GM18499 (cell line): ENCODE data around the gene ZNF609.
"Not testable (repeated sequence)": the region's sequence is repeated elsewhere in the genome, so short reads cannot be mapped to it uniquely, and the experiment has no call there.

Experiments used
- ATAC-seq: cut with Tn5 transposase; IDR thresholded peaks from one replicate; pipeline ENCODE4 v1.9.1; 2021; ENCODE audit warnings: moderate number of reproducible peaks; ENCODE audit not compliant: insufficient read depth, unreplicated experiment

The ZNF609 gene

DNA sequence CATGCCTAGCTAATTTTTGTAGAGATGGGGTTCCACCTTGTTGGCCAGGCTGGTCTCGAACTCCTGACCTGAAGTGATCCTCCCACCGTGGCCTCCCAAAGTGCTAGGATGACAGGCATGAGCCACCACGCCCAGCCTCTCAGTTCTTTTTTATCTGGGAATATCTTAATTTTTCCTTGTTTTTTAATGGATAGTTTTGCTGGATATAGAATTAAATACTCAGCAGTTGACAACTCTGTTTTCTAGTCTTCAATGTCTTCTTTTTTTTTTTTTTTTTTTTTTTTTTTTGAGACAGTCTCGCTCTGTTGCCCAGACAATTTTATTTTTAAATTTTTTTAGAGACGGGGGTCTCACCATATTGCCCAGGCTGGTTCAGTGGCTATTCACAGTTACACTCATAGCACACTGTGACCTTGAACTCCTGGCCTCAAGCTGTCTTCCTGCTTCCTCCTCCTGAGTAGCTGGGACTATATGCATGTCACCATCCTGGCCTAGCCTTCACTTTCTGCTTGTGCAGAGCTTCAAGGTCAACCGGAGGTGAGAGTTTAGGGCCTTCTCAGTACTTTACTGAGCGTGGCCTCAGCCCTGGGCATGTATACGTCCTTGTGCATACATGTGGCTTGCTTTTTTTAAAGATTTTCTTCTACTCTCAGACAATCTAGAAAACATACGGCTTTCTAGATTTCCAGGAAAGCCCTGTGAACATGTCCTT, 120.5 kb downstream of the ZNF609 start:
- no peak for ATAC-seq

DNA sequence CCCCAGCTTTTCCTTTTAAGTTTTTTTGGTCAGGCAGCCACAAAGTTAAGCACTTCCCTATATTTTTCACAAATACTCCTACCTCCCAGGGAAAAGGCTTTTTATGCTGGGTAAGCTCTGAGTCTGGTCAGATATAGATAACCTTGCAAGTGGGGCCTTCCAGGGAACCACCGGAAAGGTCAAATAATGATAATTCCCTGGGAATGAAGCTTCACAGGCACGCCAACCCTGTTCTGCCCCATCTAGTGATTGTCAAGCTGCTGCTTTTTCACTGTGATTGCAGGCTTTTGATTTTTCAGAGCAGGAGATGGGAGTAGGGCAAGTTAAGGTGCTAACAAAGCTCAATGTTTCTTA, 121.0 kb downstream of the ZNF609 start:
- ATAC-seq, result no peak

DNA sequence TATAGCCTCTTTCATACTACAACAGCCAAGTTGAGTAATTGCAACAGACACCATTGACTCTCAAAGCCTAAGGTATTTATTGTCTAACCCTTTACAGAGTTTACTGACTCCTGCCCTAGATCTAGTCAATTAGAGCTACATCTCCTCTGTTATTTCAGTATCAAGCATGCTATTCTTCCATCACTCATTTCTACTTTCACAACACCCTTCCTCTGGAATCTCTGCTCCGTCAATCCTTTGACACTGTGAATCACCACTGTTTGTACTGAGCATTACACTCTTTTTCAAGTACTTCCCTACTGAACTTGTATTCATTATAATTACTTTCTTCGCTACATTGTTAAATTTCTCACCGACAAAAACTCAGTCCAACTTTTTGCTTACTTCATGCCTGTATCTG, 121.8 kb downstream of the ZNF609 start:
- no peak for ATAC-seq

DNA sequence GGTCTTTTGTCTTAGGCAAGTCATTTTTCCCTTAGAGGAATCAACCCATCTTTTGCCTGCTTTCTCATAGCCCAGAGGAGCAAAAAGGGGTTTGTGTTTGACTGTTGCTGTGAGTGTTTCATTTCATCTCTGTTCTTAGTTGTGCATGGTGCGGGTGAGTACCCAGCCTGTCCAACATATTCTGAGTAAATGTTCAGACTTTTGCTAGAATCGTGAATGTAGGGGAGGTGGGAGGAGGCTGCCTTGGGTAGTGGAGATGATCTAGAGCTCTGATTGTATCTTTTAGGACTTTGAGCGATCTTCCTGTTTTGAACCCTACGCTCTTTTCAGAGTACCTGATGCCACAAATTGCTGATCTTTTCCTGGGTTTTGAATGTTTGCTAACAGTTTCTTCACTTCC, 123.1 kb downstream of the ZNF609 start:
- no peak for ATAC-seq

DNA sequence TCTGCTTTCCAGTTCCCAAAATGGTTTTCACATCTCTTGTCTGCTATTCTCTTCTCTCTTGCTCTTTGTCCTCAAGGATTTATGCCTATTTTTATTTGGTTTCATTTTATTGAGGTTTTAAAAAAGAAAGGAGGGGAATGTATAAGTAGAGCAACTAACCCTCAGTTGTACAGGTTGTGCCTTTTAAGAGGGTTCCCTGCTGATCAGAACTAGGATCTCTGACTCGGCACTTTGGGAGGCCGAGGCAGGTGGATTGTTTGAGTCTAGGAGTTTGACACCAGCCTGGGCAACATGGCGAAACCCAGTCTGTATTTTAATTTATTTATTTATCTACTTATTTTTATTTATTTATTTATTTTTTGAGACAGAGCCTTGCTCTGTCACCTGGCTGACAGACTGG, 123.6 kb downstream of the ZNF609 start:
- ATAC-seq, result no peak

DNA sequence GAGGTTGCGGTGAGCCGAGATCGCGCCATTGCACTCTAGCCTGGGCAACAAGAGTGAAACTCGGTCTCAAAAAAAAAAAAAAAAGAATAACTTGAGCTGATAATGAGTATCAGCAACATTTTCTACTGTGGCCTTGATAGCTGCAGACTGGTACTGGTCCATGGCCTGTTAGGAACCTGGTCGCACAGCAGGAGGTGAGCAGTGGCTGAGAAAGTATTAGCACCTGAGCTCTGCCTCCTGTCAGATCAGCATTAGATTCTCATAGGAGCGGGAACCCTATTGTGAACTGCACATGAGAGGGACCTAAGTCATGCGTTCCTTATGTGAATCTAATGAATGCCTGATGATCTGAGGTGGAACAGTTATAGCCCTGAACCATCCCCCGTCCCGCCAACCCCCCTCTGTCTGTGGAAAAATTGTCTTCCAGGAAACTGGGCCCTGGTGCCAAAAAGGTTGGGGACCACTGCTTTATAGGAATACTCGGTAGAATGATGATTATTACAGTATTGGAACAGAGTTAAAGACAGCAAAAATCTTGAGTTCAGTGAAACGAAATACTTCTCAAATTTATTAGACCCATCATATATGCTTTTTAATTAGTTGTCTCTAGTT, 126.0 kb downstream of the ZNF609 start:
- ATAC-seq, result no peak

DNA sequence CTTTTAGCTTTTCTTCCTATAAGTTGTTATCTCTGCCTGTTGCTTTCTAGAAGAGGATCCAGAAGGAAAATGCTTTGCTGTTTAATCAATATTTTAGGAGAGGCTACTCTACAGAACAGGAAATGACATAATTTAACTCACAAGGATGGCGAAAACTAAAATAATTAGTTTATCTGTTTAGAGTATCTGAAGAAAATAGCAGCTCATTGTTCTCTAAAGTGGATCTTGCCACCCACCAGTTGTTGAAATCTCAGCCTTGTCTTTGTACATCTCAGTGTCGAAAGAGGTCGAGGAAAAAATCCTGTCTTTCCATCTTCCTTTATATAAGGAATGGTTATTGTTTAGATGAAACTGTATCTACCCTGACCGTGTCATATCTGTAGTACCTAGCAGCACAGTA, 126.6 kb downstream of the ZNF609 start:
- ATAC-seq, result no peak

DNA sequence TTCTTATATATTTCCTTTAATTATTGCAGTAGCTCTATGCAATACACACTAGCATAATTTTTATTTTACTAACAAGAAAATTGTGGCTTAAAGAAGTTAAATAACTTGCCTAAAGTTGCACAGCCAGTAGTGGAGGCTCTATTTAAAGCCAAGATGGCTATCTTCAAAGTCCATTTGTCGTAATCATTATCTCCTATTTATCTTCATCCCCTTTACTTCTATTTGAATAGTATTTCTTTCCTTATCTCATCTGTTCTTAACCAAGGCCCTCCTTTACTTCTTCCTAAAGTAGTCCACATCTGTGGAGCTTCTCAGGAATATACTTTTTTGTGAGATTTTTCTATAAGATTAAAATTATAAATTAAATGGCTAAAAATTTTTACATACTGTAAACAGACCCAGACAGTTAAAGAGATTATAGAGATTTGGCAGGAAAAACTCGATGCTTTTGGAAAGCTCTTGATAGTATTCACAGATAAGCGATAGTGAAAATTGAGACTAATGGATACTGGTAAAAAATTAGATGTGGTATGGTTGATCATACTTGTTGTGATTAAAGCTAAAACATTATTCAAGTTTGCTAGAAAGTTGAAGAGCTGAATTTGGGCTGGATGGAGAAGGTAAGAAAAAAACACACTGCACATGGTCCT, 129.2 kb downstream of the ZNF609 start:
- no peak for ATAC-seq

DNA sequence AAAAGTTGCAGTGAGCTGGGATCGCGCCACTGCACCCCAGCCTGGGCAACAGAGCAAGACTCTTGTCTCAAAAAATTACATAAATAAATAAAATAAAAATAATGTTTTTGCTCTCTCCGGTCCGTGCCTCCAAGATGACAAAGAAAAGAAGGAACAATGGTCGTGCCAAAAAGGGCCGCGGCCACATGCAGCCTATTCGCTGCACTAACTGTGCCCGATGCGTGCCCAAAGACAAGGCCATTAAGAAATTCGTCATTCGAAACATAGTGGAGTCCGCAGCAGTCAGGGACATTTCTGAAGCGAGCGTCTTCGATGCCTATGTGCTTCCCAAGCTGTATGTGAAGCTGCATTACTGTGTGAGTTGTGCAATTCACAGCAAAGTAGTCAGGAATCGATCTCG, 132.5 kb downstream of the ZNF609 start:
- not testable (repeated sequence) for ATAC-seq

DNA sequence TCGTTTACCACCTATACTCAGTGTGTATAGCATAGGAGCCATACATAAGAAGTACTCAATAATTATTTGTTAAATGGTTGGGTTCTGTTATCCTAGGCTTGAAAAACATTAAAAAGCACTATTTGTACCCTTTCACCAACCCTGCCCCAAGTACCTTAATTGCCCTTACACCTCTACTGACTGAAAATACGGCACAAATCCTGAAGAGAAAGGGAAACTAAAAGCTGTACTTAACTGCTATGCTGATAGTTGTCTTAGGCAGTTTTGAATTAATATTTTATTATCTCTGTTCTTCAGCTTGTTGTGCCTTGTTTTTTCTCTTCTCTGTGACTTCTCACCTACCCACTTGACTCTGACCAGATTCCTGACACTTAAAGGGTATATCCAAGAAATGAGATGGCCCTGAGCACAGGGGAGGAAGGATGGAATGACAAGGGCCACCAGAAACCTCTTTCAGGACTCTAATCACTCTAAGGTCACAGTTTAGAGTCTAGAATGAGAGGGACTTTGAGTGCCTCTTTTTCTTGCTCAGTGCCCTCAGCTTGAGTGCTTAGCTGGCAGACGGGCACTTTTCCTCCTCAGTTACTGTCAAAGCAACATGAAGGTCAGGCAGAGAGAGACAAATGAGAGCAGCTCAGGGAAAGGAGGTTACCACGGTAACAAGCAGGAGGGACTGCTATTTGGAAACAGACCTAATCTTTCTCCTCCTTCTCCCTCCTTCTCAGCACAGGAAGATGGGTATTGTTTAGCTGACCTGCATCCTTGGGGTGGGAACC, 136.5 kb downstream of the ZNF609 start:
- no peak for ATAC-seq

DNA sequence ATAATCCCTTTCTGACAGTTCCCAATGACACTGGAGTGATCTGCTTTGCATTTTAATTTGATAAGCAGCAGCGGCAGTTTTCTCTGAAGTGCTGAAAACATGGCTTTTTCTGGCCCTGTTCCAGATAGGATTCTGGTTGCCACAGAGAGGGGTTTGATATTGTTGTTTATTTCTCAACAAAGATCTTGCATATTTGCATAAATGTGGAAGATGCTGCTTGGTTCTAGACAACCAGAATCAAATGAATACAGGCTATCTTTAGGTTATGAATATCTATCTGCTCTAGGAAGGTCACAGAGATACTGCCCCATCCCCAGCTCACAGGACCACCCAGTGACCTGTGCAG, 137.1 kb downstream of the ZNF609 start:
- no peak for ATAC-seq

DNA sequence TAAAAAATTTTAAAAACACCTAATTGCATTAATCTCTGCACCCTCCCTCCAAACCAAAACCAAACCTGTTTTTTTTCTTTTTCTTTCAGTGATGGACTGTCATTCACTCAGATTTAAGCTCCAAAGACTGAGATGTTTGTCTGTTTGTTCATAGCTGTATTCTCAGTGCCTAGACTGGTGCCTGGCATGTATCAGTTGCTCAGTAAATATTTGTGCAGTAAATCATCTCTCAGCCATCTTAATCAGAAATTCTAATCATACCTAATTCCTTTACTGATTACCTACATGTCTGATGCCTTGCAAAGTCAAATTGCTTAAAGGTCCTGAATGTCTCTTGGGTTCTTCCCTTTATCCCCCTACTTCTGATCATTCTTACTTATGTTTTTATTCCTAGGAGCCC, 138.8 kb downstream of the ZNF609 start:
- ATAC-seq, result no peak

DNA sequence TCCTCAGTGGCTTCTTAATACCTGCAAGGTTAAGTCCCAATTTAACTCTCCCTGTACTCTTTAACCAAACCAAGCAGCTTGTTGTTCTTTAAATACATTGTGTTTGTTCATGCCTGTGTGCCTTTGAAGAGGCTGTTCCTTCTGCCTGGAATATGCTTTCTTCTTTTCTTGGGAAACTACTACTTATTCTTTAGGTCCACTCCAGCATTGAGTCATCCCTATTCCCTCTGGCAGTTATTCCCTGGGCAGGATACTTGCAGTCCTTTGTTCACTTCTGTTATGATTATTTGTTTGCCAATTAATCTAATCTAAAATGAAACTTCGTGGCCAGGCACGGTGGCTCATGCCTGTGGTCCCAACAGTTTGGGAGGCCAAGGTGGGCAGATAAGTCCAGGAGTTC, 139.3 kb downstream of the ZNF609 start:
- ATAC-seq, result no peak

DNA sequence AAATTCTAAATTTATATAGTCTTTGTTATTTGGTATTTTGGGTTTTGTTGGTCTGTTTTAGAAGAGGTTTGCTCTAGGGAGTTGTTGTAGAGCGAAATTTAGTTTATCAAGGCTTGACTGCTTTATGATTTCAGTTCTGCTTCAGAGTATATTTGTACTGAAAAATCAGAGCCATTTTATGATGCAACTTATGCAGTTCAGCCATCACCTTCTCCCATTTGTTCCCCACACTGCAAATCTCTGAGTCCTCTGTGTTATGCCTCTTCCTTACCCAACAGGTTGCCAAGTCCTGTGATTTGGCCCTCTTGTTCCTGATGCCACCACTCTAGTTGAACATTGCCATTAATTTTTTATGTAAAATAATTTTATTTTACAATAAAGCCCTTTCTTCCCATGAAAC, 140.4 kb downstream of the ZNF609 start:
- no peak for ATAC-seq

DNA sequence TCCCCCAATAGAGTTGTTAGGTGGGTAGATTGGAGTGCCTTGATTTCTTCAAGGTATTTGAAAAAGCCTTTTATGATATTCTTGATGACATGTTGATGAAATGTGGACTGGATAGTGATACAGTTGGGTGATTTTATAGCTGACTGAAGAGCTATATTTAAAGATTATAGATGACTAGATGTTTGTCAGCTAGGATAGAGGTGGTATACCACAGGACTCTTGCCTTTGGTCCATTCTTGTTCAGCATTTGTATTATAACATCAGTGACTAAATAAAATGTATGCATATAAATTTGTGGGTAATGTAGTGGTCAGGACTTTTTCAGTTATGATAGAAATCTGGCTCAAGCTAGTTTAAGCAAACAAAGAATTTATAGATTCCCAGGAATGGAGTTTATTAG, 143.9 kb downstream of the ZNF609 start:
- no peak for ATAC-seq

DNA sequence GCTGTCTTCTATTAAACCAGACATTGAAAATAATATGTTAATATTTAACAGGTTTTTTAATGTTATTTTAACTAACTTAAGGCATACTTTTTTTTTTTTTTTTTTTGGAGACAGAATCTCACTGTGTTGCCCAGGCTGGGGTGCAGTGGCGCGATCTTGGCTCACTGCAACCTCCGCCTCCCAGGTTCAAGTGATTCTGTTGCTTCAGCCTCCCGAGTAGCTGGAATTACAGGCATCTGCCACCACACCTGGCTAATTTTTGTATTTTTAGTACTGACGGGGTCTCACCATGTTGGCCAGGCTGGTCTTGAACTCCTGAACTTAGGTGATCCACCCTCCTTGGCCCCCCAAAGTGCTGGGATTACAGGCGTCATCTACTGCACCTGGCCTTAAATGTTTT, 147.0 kb downstream of the ZNF609 start:
- ATAC-seq, result not testable (repeated sequence)

DNA sequence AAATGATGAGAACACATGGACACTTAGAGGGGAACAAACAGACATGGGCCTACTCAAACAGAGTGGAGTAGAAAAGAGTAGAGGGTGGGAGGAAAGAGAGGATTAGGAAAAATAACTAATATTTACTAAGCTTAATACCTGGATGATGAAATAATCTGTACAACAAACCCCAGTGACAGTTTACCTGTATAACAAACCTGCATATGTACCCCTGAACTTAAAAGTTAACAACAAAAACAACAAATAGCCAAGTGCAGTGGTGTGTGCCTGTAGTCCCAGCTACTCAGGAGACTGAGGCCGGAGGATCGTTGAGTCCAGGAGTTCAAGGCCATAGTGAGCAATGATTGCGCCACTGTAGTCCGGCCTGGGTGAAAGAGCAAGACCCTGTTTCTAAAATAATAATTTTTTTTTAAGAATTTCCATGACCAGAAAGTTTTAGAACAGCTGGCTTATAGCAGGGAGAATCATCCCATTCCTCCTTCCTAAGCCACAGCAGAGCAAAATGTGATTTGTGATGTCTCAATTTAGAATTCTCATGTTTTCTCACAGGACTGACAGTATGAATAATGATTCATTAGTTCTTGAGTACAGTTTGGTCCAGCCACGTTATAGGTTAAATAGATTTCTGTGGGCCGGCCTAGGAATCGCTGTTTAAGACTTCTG, 150.0 kb downstream of the ZNF609 start:
- ATAC-seq, result no peak

DNA sequence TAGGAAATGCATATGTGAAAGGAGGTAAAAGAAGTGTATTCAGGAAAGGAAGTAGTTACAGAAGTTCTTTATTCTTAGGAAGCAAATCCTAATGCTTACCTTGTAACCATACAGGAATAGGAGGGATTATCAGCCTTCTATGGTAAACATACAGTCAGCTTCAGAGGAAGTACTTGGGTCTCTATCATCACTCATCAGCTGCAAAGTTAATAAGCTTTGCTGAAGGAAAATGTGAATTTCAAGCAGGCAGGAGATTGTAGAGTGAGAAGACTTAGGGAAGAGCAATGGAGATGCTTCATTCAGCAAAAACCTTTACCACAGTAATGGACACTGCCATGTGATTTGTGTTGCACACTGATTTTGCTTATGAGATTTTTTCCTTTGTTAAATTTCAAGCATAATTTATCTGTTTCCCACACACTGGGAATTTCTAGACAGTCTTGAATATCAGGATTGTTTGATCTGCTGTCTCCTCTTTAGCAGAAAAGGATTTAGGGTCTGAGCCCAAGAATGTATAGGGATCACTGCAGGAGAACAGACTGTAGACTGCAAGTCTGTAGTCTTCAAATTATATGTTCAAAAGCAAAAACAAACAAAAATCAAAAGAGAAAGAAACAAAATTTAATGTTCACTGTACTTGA, 150.8 kb downstream of the ZNF609 start:
- ATAC-seq, result no peak

DNA sequence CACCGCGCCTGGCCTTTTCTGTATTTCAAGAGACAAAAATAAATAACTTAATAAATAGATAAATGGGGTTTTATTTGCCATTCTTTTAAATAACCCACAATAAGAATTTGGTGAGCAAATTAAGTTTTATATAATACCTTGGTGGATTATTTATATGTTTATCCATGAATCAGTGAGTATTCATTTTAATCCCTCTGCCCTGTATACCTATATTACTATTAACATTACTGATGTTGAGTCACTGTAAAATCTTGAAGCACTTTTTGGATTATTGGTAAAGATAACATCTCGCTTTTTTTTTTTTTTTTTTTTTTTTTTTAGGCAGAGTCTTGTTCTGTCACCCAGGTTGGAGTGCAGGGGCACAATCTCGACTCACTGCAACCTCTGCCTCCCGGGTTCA, 154.1 kb downstream of the ZNF609 start:
- ATAC-seq, result no peak

DNA sequence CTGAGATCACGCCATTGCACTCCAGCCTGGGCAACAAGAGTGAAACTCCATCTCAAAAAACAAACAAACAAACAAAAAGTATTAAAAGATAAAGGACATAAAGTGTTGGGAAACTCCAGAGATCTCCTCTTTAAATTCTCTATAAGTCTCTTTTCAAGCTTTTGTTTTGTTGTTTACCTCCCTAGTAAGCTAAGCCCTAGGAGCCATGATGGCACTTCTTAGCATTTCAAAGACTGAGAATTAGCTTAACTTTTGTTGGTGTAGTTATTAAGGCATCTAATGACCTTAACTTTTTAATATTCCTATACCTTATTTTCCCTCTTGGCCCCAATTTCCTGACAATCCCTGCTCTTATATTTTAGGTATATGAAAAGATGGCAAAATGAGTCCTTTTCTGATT, 157.3 kb downstream of the ZNF609 start:
- no peak for ATAC-seq
